Gastroesophageal sphincter (tissue), 3 donors: ENCODE measurements around the gene LSP1.

Experiments used
- CTCF ChIP-seq, 4 experiments: fragments of 200-600 bp in 2 of 4; fragments of 450-650 bp in 2 of 4; sonication (generic) in 1 of 4; IDR thresholded peaks; one replicate each; pipeline ENCODE4 v1.5.1; 2017 to 2019; ENCODE audit warnings: antibody characterized with exemption in 4 of 4, mild to moderate bottlenecking in 2 of 4, moderate library complexity in 2 of 4
- EP300 ChIP-seq: sonication (generic); formaldehyde crosslinking; IDR thresholded peaks from one replicate; pipeline ENCODE4 v1.6.1; 2017; ENCODE audit warnings: antibody characterized with exemption, mild to moderate bottlenecking
- POLR2A ChIP-seq, 2 donors: fragments of 450-650 bp; IDR thresholded peaks; one replicate each; pipeline ENCODE4 v1.6.1; 2017; ENCODE audit warnings: antibody characterized with exemption in 2 of 2, mild to moderate bottlenecking in 2 of 2, moderate library complexity in 1 of 2
- POLR2AphosphoS5 ChIP-seq: sonication (generic); formaldehyde crosslinking; IDR thresholded peaks from one replicate; pipeline ENCODE4 v1.6.1; 2017; ENCODE audit warnings: antibody characterized with exemption

GRCh38 chr11:1934335-1935155 lies 81.7 kb downstream of the LSP1 start:
- TF ChIP-seq POLR2A (IDR thresholded peaks at IDR 0.05) (no peak), EP300 (no peak), CTCF (IDR thresholded peaks at IDR 0.05) (no peak), POLR2AphosphoS5 (no peak)
